ENCODE measurements around the gene SHISA9. TPM values are rescaled to one million over a fixed set of nuclear protein-coding genes. Genes with fewer than 3 reads are reported as not detected.
A peak's percentile ranks its signal among the peaks of the same experiment; 100 is the strongest.

SHISA9 gene
- total and polyA plus RNA-seq, 5 donors from 2014 or later, result not detected

DNA sequence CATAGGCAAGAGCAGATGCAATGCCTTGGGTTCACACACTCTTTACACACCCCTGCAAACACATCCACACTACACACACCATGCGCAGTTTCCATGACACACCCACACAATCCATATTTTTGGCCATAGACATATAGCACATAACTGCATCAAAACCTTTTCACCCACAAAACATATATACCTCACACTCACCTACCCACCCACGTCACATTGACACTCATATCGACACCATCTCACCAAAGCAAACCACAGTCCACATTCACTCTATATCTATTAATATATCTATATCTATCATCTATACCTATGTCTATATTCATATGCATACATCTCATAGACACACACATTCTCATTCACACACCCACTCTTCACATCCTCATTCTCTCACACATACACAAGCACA lies 246.9 kb downstream of the SHISA9 start:
- ATAC-seq (ENCODE audit: low read depth in 2 of 2) (no peak), DNase-seq (no peak)
- Histone ChIP-seq H3K27me3 (ENCODE audit: control insufficient read depth, insufficient read depth, low read length) (no peaks in the 10 kb centered on the region), H3K9me3 (ENCODE audit: control insufficient read depth in 2 of 2, low read length in 2 of 2) (no peaks in the 10 kb centered on the region), H3K27ac (ENCODE audit: insufficient read depth, low read length, poor library complexity, severe bottlenecking) (no peak overlapping the region), H3K4me1 (ENCODE audit: control insufficient read depth, insufficient read depth, low read length, poor library complexity, severe bottlenecking) (no peaks in the 10 kb centered on the region), H3K4me3 (ENCODE audit: low read depth, low read length) (no peak overlapping the region), H3K36me3 (ENCODE audit: control insufficient read depth, insufficient read depth, low read length) (no peaks in the 10 kb centered on the region)
- Mint-ChIP-seq H3K4me3 (no peak overlapping the region), H3K27me3 (no peaks in the 10 kb centered on the region), H3K9me3 (peaks cover 0 to 6% (median 4%) of the 10 kb centered on the region in 7 donors), H3K27ac (no peak overlapping the region), H3K4me1 (no peaks in the 10 kb centered on the region), H3K36me3 (no peaks in the 10 kb centered on the region)

DNA sequence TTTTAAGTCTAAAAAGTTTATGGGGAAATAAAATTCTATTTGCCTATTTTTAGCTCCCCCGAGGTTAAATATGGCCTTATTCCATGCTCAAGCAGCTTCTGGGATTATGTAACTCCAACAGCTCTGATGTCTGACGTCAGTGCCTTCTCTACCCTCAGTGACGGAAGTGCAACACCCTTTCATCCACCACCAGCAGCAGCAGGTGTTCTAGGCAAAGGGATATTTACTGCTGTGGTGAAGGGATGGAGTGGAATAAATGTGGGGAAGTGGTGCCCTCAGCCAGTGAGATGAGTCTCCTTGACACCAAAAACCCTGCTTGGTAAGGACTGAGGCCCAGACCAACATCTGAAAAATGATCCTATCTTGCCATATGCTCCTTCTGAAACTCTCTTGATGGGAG lies 247.4 kb downstream of the SHISA9 start:
- Histone ChIP-seq H3K27ac (ENCODE audit: insufficient read depth, low read length, poor library complexity, severe bottlenecking) (no peak overlapping the region), H3K4me3 (ENCODE audit: low read depth, low read length) (no peak overlapping the region), H3K36me3 (ENCODE audit: control insufficient read depth, insufficient read depth, low read length) (no peaks in the 10 kb centered on the region), H3K27me3 (ENCODE audit: control insufficient read depth, insufficient read depth, low read length) (no peaks in the 10 kb centered on the region), H3K9me3 (ENCODE audit: control insufficient read depth in 2 of 2, low read length in 2 of 2) (no peaks in the 10 kb centered on the region), H3K4me1 (ENCODE audit: control insufficient read depth, insufficient read depth, low read length, poor library complexity, severe bottlenecking) (no peaks in the 10 kb centered on the region)
- no peak for ATAC-seq (ENCODE audit: low read depth in 2 of 2)
- Mint-ChIP-seq H3K4me1 (no peaks in the 10 kb centered on the region), H3K27me3 (no peaks in the 10 kb centered on the region), H3K9me3 (peaks cover 0 to 6% (median 4%) of the 10 kb centered on the region in 7 donors), H3K36me3 (no peaks in the 10 kb centered on the region), H3K27ac (no peak overlapping the region), H3K4me3 (no peak overlapping the region)
- DNase-seq, result no peak

DNA sequence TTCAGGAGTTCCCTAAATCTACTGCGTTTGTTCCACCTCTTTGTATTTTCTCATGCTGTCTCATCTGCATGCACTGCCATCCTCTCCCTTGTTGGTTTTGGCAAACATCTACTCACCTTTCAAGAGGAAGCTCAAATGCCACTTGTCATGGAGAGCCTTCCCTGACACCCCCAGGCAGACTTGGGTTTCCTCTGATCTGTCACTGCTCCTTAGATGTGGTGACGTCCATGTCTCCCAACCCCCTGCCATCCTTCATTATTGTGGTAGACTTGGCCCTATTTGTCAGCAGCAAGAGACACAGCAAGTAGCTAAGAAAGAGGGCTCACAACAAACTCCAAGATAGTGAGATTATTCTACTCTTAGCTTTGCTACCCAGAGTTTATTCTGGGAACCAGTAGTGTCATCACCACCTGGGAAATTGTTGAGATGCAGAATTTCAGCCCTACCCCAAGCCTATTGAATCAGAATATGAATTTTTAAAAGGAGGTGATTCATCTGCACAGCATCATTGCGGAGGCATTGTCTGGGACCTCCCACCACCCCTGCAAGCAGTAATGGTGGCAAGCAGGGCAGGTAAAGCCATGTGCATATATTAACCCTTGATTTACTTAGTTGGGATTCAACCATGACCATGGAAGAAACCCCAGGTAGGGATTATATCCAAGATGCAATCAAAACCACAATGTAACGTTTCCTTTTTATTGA lies 248.9 kb downstream of the SHISA9 start:
- Mint-ChIP-seq H3K27me3 (no peaks in the 10 kb centered on the region), H3K27ac (no peak overlapping the region), H3K9me3 (peaks cover 0 to 8% (median 4%) of the 10 kb centered on the region in 7 donors), H3K36me3 (no peaks in the 10 kb centered on the region), H3K4me1 (no peaks in the 10 kb centered on the region), H3K4me3 (no peak overlapping the region)
- Histone ChIP-seq H3K9me3 (ENCODE audit: control insufficient read depth in 2 of 2, low read length in 2 of 2) (no peaks in the 10 kb centered on the region), H3K4me1 (ENCODE audit: control insufficient read depth, insufficient read depth, low read length, poor library complexity, severe bottlenecking) (no peaks in the 10 kb centered on the region), H3K27ac (ENCODE audit: insufficient read depth, low read length, poor library complexity, severe bottlenecking) (no peak overlapping the region), H3K4me3 (ENCODE audit: low read depth, low read length) (no peak overlapping the region), H3K27me3 (ENCODE audit: control insufficient read depth, insufficient read depth, low read length) (no peaks in the 10 kb centered on the region), H3K36me3 (ENCODE audit: control insufficient read depth, insufficient read depth, low read length) (no peaks in the 10 kb centered on the region)
- DNase-seq (no peak), ATAC-seq (ENCODE audit: low read depth in 2 of 2) (no peak)

DNA sequence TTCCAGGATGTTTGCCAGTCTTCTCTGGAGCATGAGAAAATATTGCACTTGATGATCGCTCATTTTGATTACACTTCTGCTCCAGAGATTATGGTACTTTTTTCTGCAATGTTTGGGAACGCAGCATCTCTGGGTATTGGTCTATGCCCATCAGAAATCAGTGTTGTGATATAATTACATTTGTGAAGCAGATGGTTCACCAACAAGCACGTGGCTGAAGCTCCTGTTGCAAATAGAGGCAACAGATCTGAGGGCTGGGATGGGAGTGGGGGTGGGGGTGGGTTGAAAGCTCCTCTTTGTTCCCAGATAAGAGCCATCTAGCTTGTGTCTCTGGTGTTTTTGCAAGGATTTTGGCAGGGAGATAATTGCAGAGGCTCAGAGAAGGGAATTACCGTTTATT lies 252.3 kb downstream of the SHISA9 start:
- no peaks in the 10 kb centered on the region for H3K9me3 ChIP-seq (ENCODE audit: control insufficient read depth in 2 of 2, low read length in 2 of 2)
- no peak for ATAC-seq (ENCODE audit: low read depth in 2 of 2)
- H3K27ac ChIP-seq (ENCODE audit: insufficient read depth, low read length, poor library complexity, severe bottlenecking), result no peak overlapping the region
- peaks cover 0 to 6% (median 3%) of the 10 kb centered on the region in 7 donors for H3K9me3 Mint-ChIP-seq
- no peaks in the 10 kb centered on the region for H3K36me3 ChIP-seq (ENCODE audit: control insufficient read depth, insufficient read depth, low read length)
- no peaks in the 10 kb centered on the region for H3K27me3 Mint-ChIP-seq
- no peak overlapping the region for H3K27ac Mint-ChIP-seq
- no peak overlapping the region for H3K4me3 ChIP-seq (ENCODE audit: low read depth, low read length)
- DNase-seq, result no peak
- no peaks in the 10 kb centered on the region for H3K36me3 Mint-ChIP-seq
- H3K4me3 Mint-ChIP-seq, result no peak overlapping the region
- H3K27me3 ChIP-seq (ENCODE audit: control insufficient read depth, insufficient read depth, low read length), result no peaks in the 10 kb centered on the region
- H3K4me1 Mint-ChIP-seq, result no peaks in the 10 kb centered on the region
- H3K4me1 ChIP-seq (ENCODE audit: control insufficient read depth, insufficient read depth, low read length, poor library complexity, severe bottlenecking), result no peaks in the 10 kb centered on the region

DNA sequence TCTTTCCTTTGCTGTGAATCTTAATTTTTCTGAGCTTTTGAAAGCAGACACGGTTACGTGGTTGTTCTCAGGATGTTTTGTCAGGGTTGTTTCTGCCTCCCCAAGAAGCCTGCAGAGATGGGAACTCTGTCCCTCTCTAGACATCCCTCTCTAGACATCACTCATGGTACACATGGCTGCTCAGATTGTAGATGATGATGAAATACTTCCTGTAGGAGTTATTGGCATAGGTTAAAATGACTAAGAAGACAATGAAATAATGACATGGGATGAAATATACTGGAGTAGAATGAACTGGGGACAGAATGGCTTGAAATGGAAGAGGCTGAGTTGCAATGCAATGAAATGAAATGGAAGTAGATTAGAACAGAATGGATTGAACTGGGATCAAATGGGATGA lies 253.4 kb downstream of the SHISA9 start:
- Histone ChIP-seq H3K9me3 (ENCODE audit: control insufficient read depth in 2 of 2, low read length in 2 of 2) (no peaks in the 10 kb centered on the region), H3K27ac (ENCODE audit: insufficient read depth, low read length, poor library complexity, severe bottlenecking) (no peak overlapping the region), H3K27me3 (ENCODE audit: control insufficient read depth, insufficient read depth, low read length) (no peaks in the 10 kb centered on the region), H3K4me3 (ENCODE audit: low read depth, low read length) (no peak overlapping the region), H3K36me3 (ENCODE audit: control insufficient read depth, insufficient read depth, low read length) (no peaks in the 10 kb centered on the region), H3K4me1 (ENCODE audit: control insufficient read depth, insufficient read depth, low read length, poor library complexity, severe bottlenecking) (no peaks in the 10 kb centered on the region)
- ATAC-seq (ENCODE audit: low read depth in 2 of 2), result no peak
- H3K27me3 Mint-ChIP-seq, result no peaks in the 10 kb centered on the region
- DNase-seq, result no peak
- peak overlapping the region in 1 of 3 donors; percentile 3 for H3K27ac Mint-ChIP-seq
- H3K36me3 Mint-ChIP-seq, result no peaks in the 10 kb centered on the region
- no peaks in the 10 kb centered on the region for H3K4me1 Mint-ChIP-seq
- H3K9me3 Mint-ChIP-seq, result peaks cover 0 to 6% (median 3%) of the 10 kb centered on the region in 7 donors
- no peak overlapping the region for H3K4me3 Mint-ChIP-seq

DNA sequence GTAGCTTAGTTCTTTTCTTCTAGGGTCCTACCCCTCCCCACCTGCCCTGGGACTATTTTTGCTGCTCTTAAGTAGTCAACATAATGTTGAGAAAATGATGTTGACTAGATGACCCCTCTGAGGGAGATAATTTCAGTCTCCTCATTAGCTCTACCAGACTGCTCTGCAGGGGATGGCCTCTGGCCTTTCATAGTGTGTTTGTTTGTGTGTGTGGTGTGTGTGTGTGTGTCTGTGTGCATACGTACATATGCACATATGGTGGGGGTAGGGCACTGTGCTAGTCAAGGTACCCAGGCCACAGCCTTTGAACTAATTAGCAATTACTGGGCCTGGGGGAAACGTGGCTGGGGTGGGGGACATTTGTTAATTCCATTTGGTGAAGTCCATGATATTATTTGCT lies 254.0 kb downstream of the SHISA9 start:
- no peaks in the 10 kb centered on the region for H3K4me1 Mint-ChIP-seq
- Histone ChIP-seq H3K4me3 (ENCODE audit: low read depth, low read length) (no peak overlapping the region), H3K4me1 (ENCODE audit: control insufficient read depth, insufficient read depth, low read length, poor library complexity, severe bottlenecking) (no peaks in the 10 kb centered on the region), H3K27ac (ENCODE audit: insufficient read depth, low read length, poor library complexity, severe bottlenecking) (no peak overlapping the region), H3K27me3 (ENCODE audit: control insufficient read depth, insufficient read depth, low read length) (no peaks in the 10 kb centered on the region), H3K36me3 (ENCODE audit: control insufficient read depth, insufficient read depth, low read length) (no peaks in the 10 kb centered on the region), H3K9me3 (ENCODE audit: control insufficient read depth in 2 of 2, low read length in 2 of 2) (no peaks in the 10 kb centered on the region)
- no peaks in the 10 kb centered on the region for H3K36me3 Mint-ChIP-seq
- no peak for ATAC-seq (ENCODE audit: low read depth in 2 of 2)
- H3K27me3 Mint-ChIP-seq, result no peaks in the 10 kb centered on the region
- no peak overlapping the region for H3K4me3 Mint-ChIP-seq
- peaks cover 0 to 6% (median 2%) of the 10 kb centered on the region in 7 donors for H3K9me3 Mint-ChIP-seq
- DNase-seq, result no peak
- no peak overlapping the region for H3K27ac Mint-ChIP-seq

DNA sequence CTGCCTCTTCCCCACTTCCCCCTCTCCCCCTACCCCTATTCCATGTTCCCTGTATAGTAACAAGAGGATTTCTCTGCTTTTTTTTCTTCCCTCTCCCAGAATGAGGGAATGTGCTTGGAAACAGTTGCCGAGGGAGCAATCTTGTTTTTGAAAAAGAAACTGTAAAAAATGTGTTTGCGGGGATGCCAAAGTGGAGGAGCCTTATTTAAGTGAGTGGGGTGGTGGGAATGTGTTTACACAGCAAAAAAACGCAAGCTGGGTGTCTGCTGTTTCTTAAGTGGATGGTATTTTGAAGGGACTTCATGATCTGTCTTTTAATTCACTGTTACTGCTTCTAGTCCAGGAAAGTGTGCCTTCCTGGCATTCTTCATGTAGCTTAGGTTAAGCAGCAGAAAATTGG lies 254.4 kb downstream of the SHISA9 start:
- Histone ChIP-seq H3K9me3 (ENCODE audit: control insufficient read depth in 2 of 2, low read length in 2 of 2) (no peaks in the 10 kb centered on the region), H3K36me3 (ENCODE audit: control insufficient read depth, insufficient read depth, low read length) (no peaks in the 10 kb centered on the region), H3K4me1 (ENCODE audit: control insufficient read depth, insufficient read depth, low read length, poor library complexity, severe bottlenecking) (no peaks in the 10 kb centered on the region), H3K27me3 (ENCODE audit: control insufficient read depth, insufficient read depth, low read length) (no peaks in the 10 kb centered on the region), H3K4me3 (ENCODE audit: low read depth, low read length) (no peak overlapping the region), H3K27ac (ENCODE audit: insufficient read depth, low read length, poor library complexity, severe bottlenecking) (no peak overlapping the region)
- no peak overlapping the region for H3K27ac Mint-ChIP-seq
- no peaks in the 10 kb centered on the region for H3K4me1 Mint-ChIP-seq
- no peaks in the 10 kb centered on the region for H3K27me3 Mint-ChIP-seq
- H3K4me3 Mint-ChIP-seq, result no peak overlapping the region
- ATAC-seq (ENCODE audit: low read depth in 2 of 2) (no peak), DNase-seq (no peak)
- peaks cover 0 to 6% (median 2%) of the 10 kb centered on the region in 7 donors for H3K9me3 Mint-ChIP-seq
- H3K36me3 Mint-ChIP-seq, result no peaks in the 10 kb centered on the region

DNA sequence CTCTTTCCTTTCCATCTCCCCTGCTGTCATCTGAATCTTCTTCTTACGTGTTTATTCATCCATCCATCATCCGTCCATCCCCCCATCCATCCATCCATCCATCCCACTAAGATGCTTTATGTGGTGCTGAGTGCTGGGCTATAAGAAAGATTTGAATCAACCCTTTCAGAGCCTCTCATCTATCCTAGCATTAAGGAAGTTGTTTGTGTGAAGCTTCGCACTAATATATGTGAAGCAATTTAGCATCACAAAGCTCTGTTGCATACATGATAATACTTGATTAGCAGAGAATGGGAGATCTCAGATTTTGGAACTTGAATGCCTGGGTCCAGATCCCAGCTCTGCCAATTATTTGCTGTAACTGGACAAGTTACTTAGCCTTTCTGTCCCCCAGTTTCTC lies 255.7 kb downstream of the SHISA9 start:
- H3K4me3 Mint-ChIP-seq, result no peak overlapping the region
- no peak for ATAC-seq (ENCODE audit: low read depth in 2 of 2)
- H3K9me3 ChIP-seq (ENCODE audit: control insufficient read depth in 2 of 2, low read length in 2 of 2), result no peaks in the 10 kb centered on the region
- H3K36me3 ChIP-seq (ENCODE audit: control insufficient read depth, insufficient read depth, low read length), result no peaks in the 10 kb centered on the region
- H3K36me3 Mint-ChIP-seq, result no peaks in the 10 kb centered on the region
- no peaks in the 10 kb centered on the region for H3K4me1 ChIP-seq (ENCODE audit: control insufficient read depth, insufficient read depth, low read length, poor library complexity, severe bottlenecking)
- DNase-seq, result no peak
- H3K27me3 ChIP-seq (ENCODE audit: control insufficient read depth, insufficient read depth, low read length), result no peaks in the 10 kb centered on the region
- no peaks in the 10 kb centered on the region for H3K4me1 Mint-ChIP-seq
- H3K27ac Mint-ChIP-seq, result no peak overlapping the region
- peaks cover 0 to 10% (median 2%) of the 10 kb centered on the region in 7 donors for H3K9me3 Mint-ChIP-seq
- H3K27ac ChIP-seq (ENCODE audit: insufficient read depth, low read length, poor library complexity, severe bottlenecking), result no peak overlapping the region
- H3K27me3 Mint-ChIP-seq, result no peaks in the 10 kb centered on the region
- no peak overlapping the region for H3K4me3 ChIP-seq (ENCODE audit: low read depth, low read length)
